ENCODE measurements around the gene UBR4.

DNA sequence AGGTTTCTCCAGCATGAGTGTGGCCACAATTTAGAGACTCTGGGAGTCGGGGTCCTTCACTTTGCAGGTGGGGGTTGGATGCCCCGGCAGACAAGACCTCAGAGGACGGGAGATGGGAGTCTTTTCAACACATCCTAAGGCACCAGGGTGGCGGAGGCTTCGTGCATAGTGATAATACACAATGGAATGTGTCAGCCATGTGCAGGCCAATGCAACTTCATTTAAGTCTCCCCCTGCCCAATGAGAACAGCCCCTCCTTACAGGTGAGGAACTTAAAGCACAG lies 177.7 kb downstream of the UBR4 start:
- TF ChIP-seq HDAC6 (IDR thresholded peaks at IDR 0.05; ENCODE audit: low read depth, low read length) (no peak), PHF8 (conservative IDR thresholded peaks at IDR 0.05; ENCODE audit: low read depth, low read length) (no peak), EP300 (IDR thresholded peaks at IDR 0.05; ENCODE audit: borderline replicate concordance in 1 of 2, low read depth in 2 of 2, low read length in 2 of 2) (no peak), GABPA (IDR thresholded peaks at IDR 0.05; ENCODE audit: borderline replicate concordance, insufficient read depth, low read length) (no peak), SP1 (IDR thresholded peaks at IDR 0.05; ENCODE audit: low read depth, low read length) (no peak), TAF7 (optimal IDR thresholded peaks at IDR 0.05; ENCODE audit: borderline replicate concordance, low read depth, low read length) (no peak), POLR2AphosphoS5 (IDR thresholded peaks at IDR 0.05; ENCODE audit: low read depth, low read length) (no peak)
